ENCODE results near the gene RAB40A.

- TF ChIP-seq FOXP2 (optimal IDR thresholded peaks at IDR 0.05; ENCODE audit: control extremely low read depth, extremely low read length, insufficient read depth) (no peak), POLR2AphosphoS5 (IDR thresholded peaks at IDR 0.05; ENCODE audit: borderline replicate concordance, low read depth, low read length) (no peak), EZH2 (IDR thresholded peaks at IDR 0.05) (no peak)
These were observed 6.2 kb downstream of the RAB40A start for GRCh38 chrX:103513067-103513466.
